Measurements from ENCODE around the gene LMF1. TPM values are rescaled to one million over a fixed set of nuclear protein-coding genes. Genes with fewer than 3 reads are reported as not detected.

Gene LMF1
- total RNA-seq, result 60.3 and 63.2 TPM in 2 replicates
- total RNA-seq (2013), result 12.8 TPM
- polyA plus RNA-seq, result 36.4 and 42.2 TPM in 2 replicates
- 34.3 and 56.9 TPM in 2 replicates for polyA minus RNA-seq

- Histone ChIP-seq H4K20me1 (ENCODE audit: control insufficient read depth, insufficient read depth, low read length, poor library complexity, severe bottlenecking) (peaks cover 18% of the 10 kb centered on the region), H2AFZ (ENCODE audit: insufficient read depth, low read depth, low read length, poor library complexity, severe bottlenecking) (peak within 1 kb of the TSS; percentile 97), H3K36me3 (replicated peaks in 1 of 2; ENCODE audit: control extremely low read depth in 1 of 2, control insufficient read depth in 1 of 2, extremely low read depth in 1 of 2, insufficient read depth in 2 of 2, low read length in 1 of 2) (peaks cover 0 to 2% of the 10 kb centered on the region in 2 experiments), H3K9ac (ENCODE audit: low read length) (peak within 1 kb of the TSS; percentile 94), H3K4me3 (ENCODE audit: control extremely low read depth in 1 of 5, extremely low read depth in 1 of 5, insufficient read depth in 1 of 5, low read depth in 2 of 5, low read length in 4 of 5) (peak within 1 kb of the TSS in 4 of 5 experiments; percentile 68 to 90 (median 84)), H3K9me3 (ENCODE audit: control extremely low read depth in 1 of 3, control insufficient read depth in 2 of 3, insufficient read depth in 1 of 3, low read length in 2 of 3) (peaks cover 0 to 12% (median 0%) of the 10 kb centered on the region in 3 donors), H3K27ac (ENCODE audit: low read length in 2 of 2) (peak within 1 kb of the TSS; percentile 38 to 77), H3K4me2 (replicated peaks; ENCODE audit: low read depth, low read length, poor library complexity, severe bottlenecking) (peak within 1 kb of the TSS; percentile 99), H3K27me3 (replicated peaks in 1 of 4; ENCODE audit: control extremely low read depth in 1 of 4, control insufficient read depth in 3 of 4, insufficient read depth in 4 of 4, low read length in 3 of 4) (peaks cover 0 to 4% (median 0%) of the 10 kb centered on the region in 4 experiments), H3K4me1 (ENCODE audit: control insufficient read depth in 2 of 2, insufficient read depth in 2 of 2, low read length in 2 of 2) (peaks cover 9 to 17% of the 10 kb centered on the region in 2 donors), H3K79me2 (ENCODE audit: control insufficient read depth, insufficient read depth, low read length) (peaks cover 9% of the 10 kb centered on the region)
- CTCF ChIA-PET, result no interaction called here
- Mint-ChIP-seq H3K4me1 (peaks cover 19% of the 10 kb centered on the region), H3K9me3 (ENCODE audit: insufficient read depth) (no peaks in the 10 kb centered on the region), H3K27me3 (no peaks in the 10 kb centered on the region), H3K4me3 (peak within 1 kb of the TSS; percentile 83), H3K27ac (peak within 1 kb of the TSS; percentile 53)
- intact Hi-C loops (cut with micrococcal nuclease), result loop anchor here (1.0 to 5.0 kb wide), 3 partner anchors 9 to 254 kb away; partner anchors contain the start of gene METRN
- peak; percentile 96 for DNase-seq
- 2% methylated on average over 69 of the region's 71 CpGs for WGBS (ENCODE audit: insufficient coverage)
- ATAC-seq (ENCODE audit: low read depth), result peak; percentile 99
- POLR2A ChIA-PET, result interaction anchor here (1.5 kb wide), 1 partner anchor 10 kb away, joined by 9 read pairs; the partner anchor contains the start of gene SOX8
- TF ChIP-seq, protein P1, sequence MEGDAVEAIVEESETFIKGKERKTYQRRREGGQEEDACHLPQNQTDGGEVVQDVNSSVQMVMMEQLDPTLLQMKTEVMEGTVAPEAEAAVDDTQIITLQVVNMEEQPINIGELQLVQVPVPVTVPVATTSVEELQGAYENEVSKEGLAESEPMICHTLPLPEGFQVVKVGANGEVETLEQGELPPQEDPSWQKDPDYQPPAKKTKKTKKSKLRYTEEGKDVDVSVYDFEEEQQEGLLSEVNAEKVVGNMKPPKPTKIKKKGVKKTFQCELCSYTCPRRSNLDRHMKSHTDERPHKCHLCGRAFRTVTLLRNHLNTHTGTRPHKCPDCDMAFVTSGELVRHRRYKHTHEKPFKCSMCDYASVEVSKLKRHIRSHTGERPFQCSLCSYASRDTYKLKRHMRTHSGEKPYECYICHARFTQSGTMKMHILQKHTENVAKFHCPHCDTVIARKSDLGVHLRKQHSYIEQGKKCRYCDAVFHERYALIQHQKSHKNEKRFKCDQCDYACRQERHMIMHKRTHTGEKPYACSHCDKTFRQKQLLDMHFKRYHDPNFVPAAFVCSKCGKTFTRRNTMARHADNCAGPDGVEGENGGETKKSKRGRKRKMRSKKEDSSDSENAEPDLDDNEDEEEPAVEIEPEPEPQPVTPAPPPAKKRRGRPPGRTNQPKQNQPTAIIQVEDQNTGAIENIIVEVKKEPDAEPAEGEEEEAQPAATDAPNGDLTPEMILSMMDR (IDR thresholded peaks at IDR 0.05), result no peak
- no peak for TF ChIP-seq EZH2 (IDR thresholded peaks at IDR 0.05; ENCODE audit: borderline replicate concordance, insufficient read depth, low read depth, low read length, poor library complexity, severe bottlenecking)
These were observed at the start of gene LMF1 for GRCh38 chr16:970766-971581. LMF1 (minus strand) TSS chr16:970984; CDS start chr16:970980, 4 bp downstream.

DNA sequence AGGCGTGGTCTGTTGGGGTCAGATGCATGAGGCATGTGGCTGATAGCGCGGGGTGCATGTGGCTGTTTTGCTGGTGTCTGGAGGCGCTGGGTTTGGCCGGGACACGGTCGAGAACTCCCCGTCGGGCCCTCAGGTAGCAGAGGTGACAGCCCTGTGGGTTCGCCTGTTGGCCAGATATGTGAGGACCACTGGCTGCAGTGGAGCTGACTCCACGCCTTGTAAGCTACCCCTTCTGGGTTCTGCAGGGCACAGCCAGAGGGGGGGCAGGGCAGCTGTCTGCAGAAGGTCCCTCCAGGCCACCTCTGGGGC is 49.3 kb upstream of the LMF1 start:
- Histone ChIP-seq H3K4me2 (replicated peaks; ENCODE audit: low read depth, low read length, poor library complexity, severe bottlenecking) (no peak overlapping the region), H3K36me3 (replicated peaks in 1 of 2; ENCODE audit: control extremely low read depth in 1 of 2, control insufficient read depth in 1 of 2, extremely low read depth in 1 of 2, insufficient read depth in 2 of 2, low read length in 1 of 2) (no peaks in the 10 kb centered on the region), H3K79me2 (ENCODE audit: control insufficient read depth, insufficient read depth, low read length) (no peaks in the 10 kb centered on the region), H3K4me3 (ENCODE audit: control extremely low read depth in 1 of 5, extremely low read depth in 1 of 5, insufficient read depth in 1 of 5, low read depth in 2 of 5, low read length in 4 of 5) (no peak overlapping the region), H3K27me3 (replicated peaks in 1 of 4; ENCODE audit: control extremely low read depth in 1 of 4, control insufficient read depth in 3 of 4, insufficient read depth in 4 of 4, low read length in 3 of 4) (peaks cover 0 to 6% (median 0%) of the 10 kb centered on the region in 4 experiments), H3K9me3 (ENCODE audit: control extremely low read depth in 1 of 3, control insufficient read depth in 2 of 3, insufficient read depth in 1 of 3, low read length in 2 of 3) (peaks cover 0 to 6% (median 0%) of the 10 kb centered on the region in 3 donors), H3K9ac (ENCODE audit: low read length) (no peak overlapping the region), H3K4me1 (ENCODE audit: control insufficient read depth in 2 of 2, insufficient read depth in 2 of 2, low read length in 2 of 2) (no peaks in the 10 kb centered on the region), H4K20me1 (ENCODE audit: control insufficient read depth, insufficient read depth, low read length, poor library complexity, severe bottlenecking) (no peaks in the 10 kb centered on the region), H3K27ac (ENCODE audit: low read length in 2 of 2) (no peak overlapping the region), H2AFZ (ENCODE audit: insufficient read depth, low read depth, low read length, poor library complexity, severe bottlenecking) (no peak overlapping the region)
- ChIA-PET POLR2A (no interaction called here), CTCF (no interaction called here)
- Mint-ChIP-seq H3K9me3 (ENCODE audit: insufficient read depth) (no peaks in the 10 kb centered on the region), H3K27ac (no peak overlapping the region), H3K4me1 (no peaks in the 10 kb centered on the region), H3K4me3 (no peak overlapping the region), H3K27me3 (peaks cover 3% of the 10 kb centered on the region)
- ATAC-seq (ENCODE audit: low read depth), result no peak
- TF ChIP-seq EZH2 (IDR thresholded peaks at IDR 0.05; ENCODE audit: borderline replicate concordance, insufficient read depth, low read depth, low read length, poor library complexity, severe bottlenecking), result no peak
- TF ChIP-seq, protein P1 (IDR thresholded peaks at IDR 0.05), result no peak
- no peak for DNase-seq
- intact Hi-C loops (cut with micrococcal nuclease), result no loop called here
- WGBS (ENCODE audit: insufficient coverage), result 86% methylated on average over 11 of the region's 11 CpGs

All from B cell (primary cell).